Measurements from ENCODE around the gene SLX4IP. TPM values are rescaled to one million over a fixed set of nuclear protein-coding genes. Genes with fewer than 3 reads are reported as not detected.

SLX4IP gene
- total RNA-seq, 1 donor from 2014 or later = 6.3 TPM

- intact Hi-C loops (cut with micrococcal nuclease) = no loop called here
- peaks cover 6% of the 10 kb centered on the region for H3K9me3 Mint-ChIP-seq
- H3K4me1 Mint-ChIP-seq (ENCODE audit: low read depth) = peaks cover 49% of the 10 kb centered on the region
- no peaks in the 10 kb centered on the region for H3K27me3 Mint-ChIP-seq (ENCODE audit: low read depth)
- H3K36me3 Mint-ChIP-seq (ENCODE audit: low read depth) = peaks cover 47% of the 10 kb centered on the region
- no peak for DNase-seq (ENCODE audit: low spot score)
- H3K27ac Mint-ChIP-seq = no peak overlapping the region
- H3K4me3 Mint-ChIP-seq (ENCODE audit: low read depth) = no peak overlapping the region
Measured at GRCh38 chr20:10565922-10566897, 131.1 kb downstream of the SLX4IP start.

GRCh38 chr20:10568032-10568431 is 132.9 kb downstream of the SLX4IP start:
- Mint-ChIP-seq H3K27ac (no peak overlapping the region), H3K4me3 (ENCODE audit: low read depth) (no peak overlapping the region), H3K27me3 (ENCODE audit: low read depth) (no peaks in the 10 kb centered on the region), H3K9me3 (no peaks in the 10 kb centered on the region), H3K4me1 (ENCODE audit: low read depth) (peaks cover 58% of the 10 kb centered on the region), H3K36me3 (ENCODE audit: low read depth) (peaks cover 42% of the 10 kb centered on the region)
- DNase-seq (ENCODE audit: low spot score) = no peak
- intact Hi-C loops (cut with micrococcal nuclease) = loop anchor here (1.0 kb wide), 1 partner anchor 10 kb away; no protein-coding TSS in a partner anchor

GRCh38 chr20:10571313-10571815 is 136.3 kb downstream of the SLX4IP start:
- Mint-ChIP-seq H3K4me3 (ENCODE audit: low read depth) (no peak overlapping the region), H3K9me3 (no peaks in the 10 kb centered on the region), H3K36me3 (ENCODE audit: low read depth) (peaks cover 36% of the 10 kb centered on the region), H3K27me3 (ENCODE audit: low read depth) (no peaks in the 10 kb centered on the region), H3K4me1 (ENCODE audit: low read depth) (peaks cover 38% of the 10 kb centered on the region), H3K27ac (no peak overlapping the region)
- DNase-seq (ENCODE audit: low spot score) = no peak
- intact Hi-C loops (cut with micrococcal nuclease) = no loop called here

- Mint-ChIP-seq H3K9me3 (no peaks in the 10 kb centered on the region), H3K27ac (no peak overlapping the region), H3K4me1 (ENCODE audit: low read depth) (peaks cover 29% of the 10 kb centered on the region), H3K27me3 (ENCODE audit: low read depth) (no peaks in the 10 kb centered on the region), H3K4me3 (ENCODE audit: low read depth) (no peak overlapping the region), H3K36me3 (ENCODE audit: low read depth) (peaks cover 23% of the 10 kb centered on the region)
- intact Hi-C loops (cut with micrococcal nuclease) = no loop called here
- no peak for DNase-seq (ENCODE audit: low spot score)
Measured at GRCh38 chr20:10572853-10573252, 137.7 kb downstream of the SLX4IP start.

- H3K4me1 Mint-ChIP-seq (ENCODE audit: low read depth) = peaks cover 26% of the 10 kb centered on the region
- no peak for DNase-seq (ENCODE audit: low spot score)
- intact Hi-C loops (cut with micrococcal nuclease) = no loop called here
- no peak overlapping the region for H3K27ac Mint-ChIP-seq
- H3K27me3 Mint-ChIP-seq (ENCODE audit: low read depth) = no peaks in the 10 kb centered on the region
- H3K4me3 Mint-ChIP-seq (ENCODE audit: low read depth) = no peak overlapping the region
- peaks cover 19% of the 10 kb centered on the region for H3K36me3 Mint-ChIP-seq (ENCODE audit: low read depth)
- H3K9me3 Mint-ChIP-seq = no peaks in the 10 kb centered on the region
Measured at GRCh38 chr20:10573273-10573950, 138.3 kb downstream of the SLX4IP start.

GRCh38 chr20:10573951-10574339 is 138.8 kb downstream of the SLX4IP start:
- intact Hi-C loops (cut with micrococcal nuclease) = no loop called here

GRCh38 chr20:10576411-10577090 is 141.4 kb downstream of the SLX4IP start:
- no peak for DNase-seq (ENCODE audit: low spot score)
- H3K36me3 Mint-ChIP-seq (ENCODE audit: low read depth) = peaks cover 6% of the 10 kb centered on the region
- H3K9me3 Mint-ChIP-seq = no peaks in the 10 kb centered on the region
- no peak overlapping the region for H3K27ac Mint-ChIP-seq
- H3K27me3 Mint-ChIP-seq (ENCODE audit: low read depth) = no peaks in the 10 kb centered on the region
- H3K4me3 Mint-ChIP-seq (ENCODE audit: low read depth) = no peak overlapping the region
- intact Hi-C loops (cut with micrococcal nuclease) = no loop called here
- peaks cover 28% of the 10 kb centered on the region for H3K4me1 Mint-ChIP-seq (ENCODE audit: low read depth)

More at GRCh38 chr20:10573951-10574339, 138.8 kb downstream of the SLX4IP start:
- no peaks in the 10 kb centered on the region for H3K27me3 Mint-ChIP-seq (ENCODE audit: low read depth)
- peaks cover 17% of the 10 kb centered on the region for H3K36me3 Mint-ChIP-seq (ENCODE audit: low read depth)
- H3K4me3 Mint-ChIP-seq (ENCODE audit: low read depth) = no peak overlapping the region
- no peak for DNase-seq (ENCODE audit: low spot score)
- peaks cover 27% of the 10 kb centered on the region for H3K4me1 Mint-ChIP-seq (ENCODE audit: low read depth)
- no peaks in the 10 kb centered on the region for H3K9me3 Mint-ChIP-seq
- H3K27ac Mint-ChIP-seq = no peak overlapping the region

- intact Hi-C loops (cut with micrococcal nuclease) = loop anchor here (1.0 to 2.0 kb wide), 2 partner anchors 19 to 25 kb away; no protein-coding TSS in a partner anchor
Measured at GRCh38 chr20:10577648-10578047, 142.5 kb downstream of the SLX4IP start.

GRCh38 chr20:10578607-10579006 is 143.5 kb downstream of the SLX4IP start:
- no peaks in the 10 kb centered on the region for H3K27me3 Mint-ChIP-seq (ENCODE audit: low read depth)
- H3K4me3 Mint-ChIP-seq (ENCODE audit: low read depth) = no peak overlapping the region
- no peak for DNase-seq (ENCODE audit: low spot score)
- H3K4me1 Mint-ChIP-seq (ENCODE audit: low read depth) = peaks cover 15% of the 10 kb centered on the region
- H3K9me3 Mint-ChIP-seq = no peaks in the 10 kb centered on the region
- intact Hi-C loops (cut with micrococcal nuclease) = loop anchor here (1.0 to 2.0 kb wide), 2 partner anchors 20 to 24 kb away; no protein-coding TSS in a partner anchor
- no peaks in the 10 kb centered on the region for H3K36me3 Mint-ChIP-seq (ENCODE audit: low read depth)
- H3K27ac Mint-ChIP-seq = no peak overlapping the region

More at GRCh38 chr20:10577648-10578047, 142.5 kb downstream of the SLX4IP start:
- DNase-seq (ENCODE audit: low spot score) = no peak
- peaks cover 21% of the 10 kb centered on the region for H3K4me1 Mint-ChIP-seq (ENCODE audit: low read depth)
- no peak overlapping the region for H3K4me3 Mint-ChIP-seq (ENCODE audit: low read depth)
- H3K27ac Mint-ChIP-seq = no peak overlapping the region
- H3K9me3 Mint-ChIP-seq = no peaks in the 10 kb centered on the region
- peaks cover 5% of the 10 kb centered on the region for H3K36me3 Mint-ChIP-seq (ENCODE audit: low read depth)
- no peaks in the 10 kb centered on the region for H3K27me3 Mint-ChIP-seq (ENCODE audit: low read depth)

GRCh38 chr20:10579942-10580341 is 144.8 kb downstream of the SLX4IP start:
- Mint-ChIP-seq H3K4me3 (ENCODE audit: low read depth) (no peak overlapping the region), H3K27me3 (ENCODE audit: low read depth) (no peaks in the 10 kb centered on the region), H3K9me3 (no peaks in the 10 kb centered on the region), H3K4me1 (ENCODE audit: low read depth) (peaks cover 13% of the 10 kb centered on the region), H3K27ac (no peak overlapping the region), H3K36me3 (ENCODE audit: low read depth) (no peaks in the 10 kb centered on the region)
- intact Hi-C loops (cut with micrococcal nuclease) = loop anchor here (2.0 kb wide), 1 partner anchor 23 kb away; no protein-coding TSS in a partner anchor
- DNase-seq (ENCODE audit: low spot score) = no peak

GRCh38 chr20:10580700-10581099 is 145.6 kb downstream of the SLX4IP start:
- no peaks in the 10 kb centered on the region for H3K9me3 Mint-ChIP-seq
- no peak overlapping the region for H3K4me3 Mint-ChIP-seq (ENCODE audit: low read depth)
- intact Hi-C loops (cut with micrococcal nuclease) = no loop called here
- no peak for DNase-seq (ENCODE audit: low spot score)
- H3K27me3 Mint-ChIP-seq (ENCODE audit: low read depth) = no peaks in the 10 kb centered on the region
- no peaks in the 10 kb centered on the region for H3K36me3 Mint-ChIP-seq (ENCODE audit: low read depth)
- H3K27ac Mint-ChIP-seq = no peak overlapping the region
- peaks cover 13% of the 10 kb centered on the region for H3K4me1 Mint-ChIP-seq (ENCODE audit: low read depth)

- intact Hi-C loops (cut with micrococcal nuclease) = no loop called here
- Mint-ChIP-seq H3K36me3 (ENCODE audit: low read depth) (no peaks in the 10 kb centered on the region), H3K9me3 (no peaks in the 10 kb centered on the region), H3K4me3 (ENCODE audit: low read depth) (no peak overlapping the region), H3K4me1 (ENCODE audit: low read depth) (peaks cover 13% of the 10 kb centered on the region), H3K27me3 (ENCODE audit: low read depth) (peaks cover 2% of the 10 kb centered on the region), H3K27ac (no peak overlapping the region)
- DNase-seq (ENCODE audit: low spot score) = no peak
Measured at GRCh38 chr20:10581823-10582222, 146.7 kb downstream of the SLX4IP start.

All from activated T-helper 2 cell treated with anti-CD3 and anti-CD28 coated beads, Interferon-gamma antibody, Interleukin-2, Interleukin-4, amounts not matched to agents 10 μg/mL and 5 μg/mL and 100 μg/mL, durations not matched to agents 14 hours and 24 hours and 36 hours (primary cell).